ENCODE measurements around the gene SKA3. TPM values are rescaled to one million over a fixed set of nuclear protein-coding genes. Genes with fewer than 3 reads are reported as not detected.
"Not testable (repeated sequence)": the region's sequence is repeated elsewhere in the genome, so short reads cannot be mapped to it uniquely, and the experiment has no call there.

The SKA3 gene
- 24.4 and 28.6 TPM in 2 replicates for total RNA-seq (2014; rRNA removed; shearing (Covaris generic))

GRCh38 chr13:21176215-21176981, at the start of gene SKA3, which contains the start of gene MRPL57:
Gene SKA3, minus strand, starts transcription at chr13:21176552. Its CDS starts 75 bp downstream, at chr13:21176477.
Gene MRPL57, plus strand, starts transcription at chr13:21176658. Its CDS starts 259 bp downstream, at chr13:21176917.
- peak; percentile 83 for DNase-seq (ENCODE audit: low spot score)

DNA sequence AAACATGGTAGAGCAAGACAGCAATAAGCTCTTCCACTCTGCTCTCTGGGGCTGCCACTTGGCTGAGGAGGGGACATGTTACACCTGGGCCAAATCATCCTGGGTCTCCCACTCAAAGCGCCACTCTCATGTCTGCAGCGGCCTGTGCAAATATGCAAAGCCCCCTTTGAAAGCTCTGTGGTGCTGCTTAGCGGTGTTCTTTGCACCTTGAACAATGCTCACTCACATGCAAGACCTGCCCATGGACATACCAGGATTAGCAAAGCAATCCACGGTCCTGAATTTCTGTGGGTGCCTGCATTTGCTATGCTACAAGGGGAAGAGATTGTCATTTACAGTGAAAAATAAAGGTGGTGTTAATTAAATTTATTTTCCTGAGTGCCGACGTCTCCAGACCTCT, 48.7 kb upstream of the SKA3 start:
- no peak for DNase-seq (ENCODE audit: low spot score)

- DNase-seq (ENCODE audit: low spot score): no peak
Observed at GRCh38 chr13:21221268-21221667, 44.9 kb upstream of the SKA3 start.

DNA sequence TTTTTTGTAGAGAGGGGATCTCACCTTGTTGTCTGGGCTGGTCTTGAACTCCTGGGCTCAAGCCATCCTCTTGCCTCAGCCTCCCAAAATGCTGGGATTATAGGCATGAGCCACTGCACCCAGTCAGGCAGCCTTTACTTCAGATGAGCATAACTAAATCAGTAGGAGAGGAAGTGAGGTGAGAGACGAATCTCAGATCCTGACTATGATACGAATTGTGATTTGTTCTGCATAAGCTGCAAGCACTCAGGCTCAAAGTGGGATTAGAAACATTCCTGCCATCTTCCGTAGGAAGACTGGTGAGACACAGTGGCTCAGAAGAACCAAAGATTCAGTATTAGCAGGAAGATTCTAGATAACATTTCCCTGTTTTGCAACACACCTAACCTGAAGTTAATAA, 43.4 kb upstream of the SKA3 start:
- DNase-seq (ENCODE audit: low spot score): not testable (repeated sequence)

- no peak for DNase-seq (ENCODE audit: low spot score)
Observed at GRCh38 chr13:21219036-21219381, 42.7 kb upstream of the SKA3 start.

DNA sequence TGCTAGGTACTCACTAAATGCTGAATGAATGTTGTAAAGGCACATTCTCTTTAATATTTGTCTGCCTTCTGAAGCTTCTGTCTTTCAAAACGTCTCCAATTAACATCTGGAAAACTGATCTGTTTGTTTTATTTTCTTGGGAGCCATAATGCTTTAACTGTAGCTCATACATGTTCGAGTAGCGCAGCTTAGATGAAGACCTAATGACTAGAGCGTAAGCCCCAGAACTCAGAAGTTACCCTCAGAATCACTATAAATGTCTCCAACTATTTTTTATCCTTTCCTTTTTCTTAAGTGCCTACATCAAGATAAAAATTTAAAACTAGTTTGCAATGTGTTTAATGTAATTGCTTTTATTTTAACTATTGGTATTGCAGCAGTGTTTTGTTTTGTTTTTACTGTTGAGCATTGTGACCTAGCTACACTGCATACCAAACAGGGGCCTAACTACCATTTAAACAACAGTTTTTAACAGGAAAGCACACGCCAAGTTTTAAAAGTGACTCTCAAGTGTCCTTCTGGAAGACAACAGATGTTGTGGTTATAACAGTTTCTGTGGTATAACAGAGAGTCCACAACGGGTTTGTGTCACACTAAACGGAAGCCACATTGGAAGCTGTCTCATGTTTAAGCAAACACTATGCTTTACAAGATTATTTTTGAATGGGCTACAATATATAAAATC, 42.1 kb upstream of the SKA3 start:
- DNase-seq (ENCODE audit: low spot score): no peak

DNA sequence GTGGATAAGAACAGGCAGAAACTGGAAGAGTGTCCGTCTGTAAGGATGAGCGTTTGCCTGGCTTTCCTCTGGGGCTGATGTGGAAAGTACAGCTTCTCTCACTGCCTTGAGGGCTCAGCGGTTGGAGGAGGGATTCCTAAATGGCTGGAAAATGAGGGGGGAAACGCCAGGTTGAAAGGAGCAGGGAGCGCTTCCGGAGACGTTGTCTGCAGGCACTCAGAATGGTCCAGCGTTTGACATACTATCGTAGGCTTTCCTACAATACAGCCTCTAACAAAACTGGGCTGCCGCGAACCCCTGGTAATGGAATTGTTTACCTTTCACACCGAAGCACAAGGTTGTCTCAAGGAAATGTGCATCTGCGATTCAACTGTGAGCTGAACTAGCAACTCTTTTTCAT, 40.0 kb upstream of the SKA3 start:
- DNase-seq (ENCODE audit: low spot score): no peak

GRCh38 chr13:21215419-21215818, 39.1 kb upstream of the SKA3 start:
- not testable (repeated sequence) for DNase-seq (ENCODE audit: low spot score)

DNA sequence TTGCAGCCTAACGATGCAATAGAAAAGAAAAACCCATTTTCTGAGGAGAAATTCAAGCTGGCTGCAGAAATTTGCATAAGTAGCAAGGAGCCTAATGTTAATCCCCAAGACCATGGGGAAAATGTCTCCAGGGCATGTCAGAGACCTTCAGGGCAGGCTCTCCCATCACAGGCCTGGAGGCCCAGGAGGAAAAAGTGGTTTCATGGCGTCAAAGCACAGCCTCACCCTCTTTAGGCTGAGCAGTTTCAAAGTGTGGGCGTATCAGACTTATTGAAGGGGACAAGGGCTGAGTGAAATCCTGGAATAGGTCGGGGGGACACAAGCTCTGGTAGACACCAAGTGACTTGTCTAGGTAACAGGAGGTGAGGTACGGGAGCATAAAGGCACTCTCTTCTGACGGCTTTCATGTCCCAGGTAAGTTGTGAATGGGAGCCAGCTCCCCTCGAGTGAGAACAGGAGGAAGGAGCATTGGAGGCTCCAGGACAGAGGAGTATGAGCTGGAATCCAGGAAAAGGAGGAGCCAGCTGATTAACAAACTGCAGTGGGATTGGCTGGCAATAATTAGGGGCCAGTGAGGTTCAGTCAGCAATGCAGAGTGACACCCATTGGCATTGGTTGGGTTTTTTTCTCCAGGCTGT, 35.9 kb upstream of the SKA3 start:
- no peak for DNase-seq (ENCODE audit: low spot score)

DNA sequence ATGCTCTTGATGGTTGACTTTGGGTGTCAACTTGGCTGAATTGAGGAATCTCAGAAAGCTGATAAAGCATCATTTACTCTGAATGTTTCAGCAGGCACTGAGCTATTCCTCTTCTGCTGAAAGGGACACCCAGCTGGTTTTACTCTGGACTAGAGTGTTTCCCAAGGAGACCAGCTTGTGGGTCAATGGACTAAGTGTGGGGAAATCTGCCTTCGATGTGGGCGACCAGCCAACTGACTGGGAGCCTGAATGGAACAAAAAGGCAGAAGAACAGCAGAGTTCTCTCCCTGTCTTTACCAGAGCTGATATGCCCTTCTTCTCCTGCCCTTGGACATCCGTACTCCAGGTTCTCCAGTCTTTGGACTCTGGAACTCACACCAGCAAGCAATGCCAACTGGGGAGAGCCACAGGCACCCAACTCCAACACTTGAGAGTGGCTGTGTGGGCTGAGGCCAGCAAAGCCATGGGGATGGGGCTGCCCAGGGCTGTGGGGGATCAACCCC, 32.4 kb upstream of the SKA3 start:
- no peak for DNase-seq (ENCODE audit: low spot score)

- DNase-seq (ENCODE audit: low spot score): no peak
Observed at GRCh38 chr13:21202767-21203531, 26.6 kb upstream of the SKA3 start.

- not testable (repeated sequence) for DNase-seq (ENCODE audit: low spot score)
Observed at GRCh38 chr13:21201456-21202190, 25.3 kb upstream of the SKA3 start.

- not testable (repeated sequence) for DNase-seq (ENCODE audit: low spot score)
Observed at GRCh38 chr13:21198391-21198790, 22.0 kb upstream of the SKA3 start.

DNA sequence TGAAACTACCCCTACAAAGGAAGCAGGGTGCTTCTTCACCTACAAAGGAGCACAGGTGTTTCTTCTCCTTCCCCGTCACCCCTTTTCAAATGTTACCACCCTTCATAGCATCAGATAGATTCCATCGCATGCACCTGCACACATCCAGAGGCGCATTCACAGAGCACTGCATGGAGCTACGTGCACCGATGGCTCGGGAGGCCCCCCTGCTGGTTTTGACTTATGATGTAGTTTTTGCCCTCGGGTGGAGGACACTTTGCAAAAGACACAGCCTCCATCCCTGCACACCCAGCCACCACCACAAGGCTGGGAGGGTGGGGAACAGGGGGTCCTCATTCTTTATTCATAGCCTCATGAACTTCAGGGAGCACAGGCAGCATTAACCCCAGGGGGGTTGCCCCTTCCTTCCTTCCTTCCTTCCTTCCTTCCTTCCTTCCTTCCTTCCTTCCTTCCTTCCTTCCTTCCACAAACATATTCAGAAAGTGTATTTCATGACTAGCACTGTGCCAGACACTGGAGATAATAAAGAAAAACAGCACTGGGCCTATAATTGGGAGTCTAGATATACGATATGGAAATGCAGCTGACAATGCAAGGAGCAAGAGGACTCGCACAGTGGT, 21.4 kb upstream of the SKA3 start:
- not testable (repeated sequence) for DNase-seq (ENCODE audit: low spot score)

DNA sequence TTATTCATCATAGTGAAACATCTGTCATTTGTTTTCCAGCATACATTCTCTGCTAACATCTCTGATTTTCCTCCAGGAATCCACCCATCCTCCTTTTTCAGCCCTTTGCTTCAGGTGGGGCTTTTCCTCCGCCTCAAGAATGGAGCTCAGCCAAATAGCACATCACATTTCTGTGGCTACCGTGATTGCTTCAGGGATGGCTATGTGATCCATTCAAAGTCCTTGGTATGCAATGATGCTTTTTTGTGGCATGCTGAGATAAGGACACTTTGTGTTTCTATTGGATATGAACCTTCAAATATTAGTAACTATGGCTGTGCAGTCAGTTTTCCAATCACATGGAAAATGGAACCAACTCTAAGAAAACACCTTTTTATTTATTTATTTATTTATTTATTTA, 18.4 kb upstream of the SKA3 start:
- DNase-seq (ENCODE audit: low spot score): peak; percentile 18

- not testable (repeated sequence) for DNase-seq (ENCODE audit: low spot score)
Observed at GRCh38 chr13:21186410-21186809, 10.1 kb upstream of the SKA3 start.

DNA sequence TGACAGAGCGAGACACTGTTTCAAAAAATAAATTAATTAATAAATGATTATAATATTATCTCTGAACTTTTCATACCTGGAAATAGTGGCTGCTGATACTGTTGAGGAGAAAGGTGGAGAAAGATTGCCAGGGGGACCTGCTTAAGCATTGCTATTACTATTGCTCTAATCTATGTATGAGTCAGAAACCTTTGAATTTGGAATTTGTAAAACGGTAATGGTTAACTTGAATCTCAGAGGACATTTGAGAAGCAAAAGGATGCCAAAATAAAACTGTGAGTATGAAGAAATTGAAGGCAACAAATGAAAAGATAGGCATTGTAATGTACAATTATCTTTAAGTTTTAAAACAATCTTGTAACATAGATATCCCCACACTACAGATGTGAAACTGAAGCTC, 5.3 kb upstream of the SKA3 start:
- no peak for DNase-seq (ENCODE audit: low spot score)

GRCh38 chr13:21176982-21177284, 581 bp upstream of the SKA3 start:
- DNase-seq (ENCODE audit: low spot score): no peak

- DNase-seq (ENCODE audit: low spot score): no peak
Observed at GRCh38 chr13:21175656-21176214, 617 bp downstream of the SKA3 start.

GRCh38 chr13:21173767-21174166, 2.6 kb downstream of the SKA3 start:
- DNase-seq (ENCODE audit: low spot score): not testable (repeated sequence)
